GM23338 (cell line): ENCODE measurements around the gene BCAS3.

Experiments
- CREB1 ChIP-seq: fragments of 250-450 bp; sonication (Bioruptor Pico); IDR thresholded peaks from 2 replicates; pipeline ENCODE4 v1.5.0; 2020; ENCODE audit warnings: low read depth, mild to moderate bottlenecking, moderate library complexity
- EZH2 ChIP-seq: fragments of 200-600 bp; sonication (generic); IDR thresholded peaks from one replicate; pipeline ENCODE4 v1.8.0; 2017; ENCODE audit warnings: antibody characterized with exemption, mild to moderate bottlenecking, low read depth; ENCODE audit not compliant: unreplicated experiment
- EZH2phosphoT487 ChIP-seq: fragments of 200-600 bp; sonication (generic); IDR thresholded peaks from one replicate; pipeline ENCODE4 v1.8.1; 2018; ENCODE audit warnings: antibody characterized with exemption; ENCODE audit not compliant: unreplicated experiment
- JUNB ChIP-seq: IDR thresholded peaks from one replicate; pipeline ENCODE4 v1.6.1; 2016; ENCODE audit warnings: antibody characterized with exemption; ENCODE audit not compliant: unreplicated experiment
- NANOG ChIP-seq: IDR thresholded peaks from 2 replicates; pipeline ENCODE4 v1.6.1; 2016; ENCODE audit warnings: antibody characterized with exemption, borderline replicate concordance
- POLR2AphosphoS5 ChIP-seq: IDR thresholded peaks from 2 replicates; pipeline ENCODE4 v1.6.1; 2016; ENCODE audit warnings: antibody characterized with exemption, low read depth
- STAT1 ChIP-seq: IDR thresholded peaks from one replicate; pipeline ENCODE4 v1.6.1; 2016; ENCODE audit warnings: antibody characterized with exemption; ENCODE audit not compliant: unreplicated experiment
- ZNF114 ChIP-seq: fragments of 250-450 bp; sonication (Bioruptor Pico); IDR thresholded peaks from 2 replicates; pipeline ENCODE4 v1.5.0; 2020; ENCODE audit warnings: mild to moderate bottlenecking, moderate library complexity
- ZNF331 ChIP-seq: fragments of 250-450 bp; sonication (Bioruptor Pico); IDR thresholded peaks from 2 replicates; pipeline ENCODE4 v1.5.0; 2020; ENCODE audit warnings: low read depth, mild to moderate bottlenecking, moderate library complexity
- TF ChIP-seq, protein P1 (sequence below), 2 experiments: fragments of 200-600 bp in 1 of 2; sonication (generic) in 1 of 2; conservative IDR thresholded peaks; 2 replicates each; pipeline versions ENCODE4 v1.5.1 to v1.6.1; 2016 to 2017; ENCODE audit warnings: antibody characterized with exemption in 2 of 2, low read depth in 2 of 2, mild to moderate bottlenecking in 2 of 2, moderate library complexity in 1 of 2
- TF ChIP-seq, protein P2 (sequence below): IDR thresholded peaks from one replicate; pipeline ENCODE4 v1.6.1; 2018; ENCODE audit warnings: antibody characterized with exemption; ENCODE audit not compliant: unreplicated experiment
- TF ChIP-seq, protein P3 (sequence below): IDR thresholded peaks from 2 replicates; pipeline ENCODE4 v1.6.1; 2016; ENCODE audit warnings: antibody characterized with exemption

- TF ChIP-seq, protein P1, sequence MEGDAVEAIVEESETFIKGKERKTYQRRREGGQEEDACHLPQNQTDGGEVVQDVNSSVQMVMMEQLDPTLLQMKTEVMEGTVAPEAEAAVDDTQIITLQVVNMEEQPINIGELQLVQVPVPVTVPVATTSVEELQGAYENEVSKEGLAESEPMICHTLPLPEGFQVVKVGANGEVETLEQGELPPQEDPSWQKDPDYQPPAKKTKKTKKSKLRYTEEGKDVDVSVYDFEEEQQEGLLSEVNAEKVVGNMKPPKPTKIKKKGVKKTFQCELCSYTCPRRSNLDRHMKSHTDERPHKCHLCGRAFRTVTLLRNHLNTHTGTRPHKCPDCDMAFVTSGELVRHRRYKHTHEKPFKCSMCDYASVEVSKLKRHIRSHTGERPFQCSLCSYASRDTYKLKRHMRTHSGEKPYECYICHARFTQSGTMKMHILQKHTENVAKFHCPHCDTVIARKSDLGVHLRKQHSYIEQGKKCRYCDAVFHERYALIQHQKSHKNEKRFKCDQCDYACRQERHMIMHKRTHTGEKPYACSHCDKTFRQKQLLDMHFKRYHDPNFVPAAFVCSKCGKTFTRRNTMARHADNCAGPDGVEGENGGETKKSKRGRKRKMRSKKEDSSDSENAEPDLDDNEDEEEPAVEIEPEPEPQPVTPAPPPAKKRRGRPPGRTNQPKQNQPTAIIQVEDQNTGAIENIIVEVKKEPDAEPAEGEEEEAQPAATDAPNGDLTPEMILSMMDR (conservative IDR thresholded peaks at IDR 0.05; ENCODE audit: low read depth in 2 of 2) = no peak
- no peak for TF ChIP-seq POLR2AphosphoS5
- TF ChIP-seq CREB1 (CRISPR knock-in tag) = no peak
- no peak for TF ChIP-seq EZH2phosphoT487
- TF ChIP-seq EZH2 = no peak
- TF ChIP-seq JUNB = no peak
- TF ChIP-seq, protein P2, sequence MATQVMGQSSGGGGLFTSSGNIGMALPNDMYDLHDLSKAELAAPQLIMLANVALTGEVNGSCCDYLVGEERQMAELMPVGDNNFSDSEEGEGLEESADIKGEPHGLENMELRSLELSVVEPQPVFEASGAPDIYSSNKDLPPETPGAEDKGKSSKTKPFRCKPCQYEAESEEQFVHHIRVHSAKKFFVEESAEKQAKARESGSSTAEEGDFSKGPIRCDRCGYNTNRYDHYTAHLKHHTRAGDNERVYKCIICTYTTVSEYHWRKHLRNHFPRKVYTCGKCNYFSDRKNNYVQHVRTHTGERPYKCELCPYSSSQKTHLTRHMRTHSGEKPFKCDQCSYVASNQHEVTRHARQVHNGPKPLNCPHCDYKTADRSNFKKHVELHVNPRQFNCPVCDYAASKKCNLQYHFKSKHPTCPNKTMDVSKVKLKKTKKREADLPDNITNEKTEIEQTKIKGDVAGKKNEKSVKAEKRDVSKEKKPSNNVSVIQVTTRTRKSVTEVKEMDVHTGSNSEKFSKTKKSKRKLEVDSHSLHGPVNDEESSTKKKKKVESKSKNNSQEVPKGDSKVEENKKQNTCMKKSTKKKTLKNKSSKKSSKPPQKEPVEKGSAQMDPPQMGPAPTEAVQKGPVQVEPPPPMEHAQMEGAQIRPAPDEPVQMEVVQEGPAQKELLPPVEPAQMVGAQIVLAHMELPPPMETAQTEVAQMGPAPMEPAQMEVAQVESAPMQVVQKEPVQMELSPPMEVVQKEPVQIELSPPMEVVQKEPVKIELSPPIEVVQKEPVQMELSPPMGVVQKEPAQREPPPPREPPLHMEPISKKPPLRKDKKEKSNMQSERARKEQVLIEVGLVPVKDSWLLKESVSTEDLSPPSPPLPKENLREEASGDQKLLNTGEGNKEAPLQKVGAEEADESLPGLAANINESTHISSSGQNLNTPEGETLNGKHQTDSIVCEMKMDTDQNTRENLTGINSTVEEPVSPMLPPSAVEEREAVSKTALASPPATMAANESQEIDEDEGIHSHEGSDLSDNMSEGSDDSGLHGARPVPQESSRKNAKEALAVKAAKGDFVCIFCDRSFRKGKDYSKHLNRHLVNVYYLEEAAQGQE = no peak
- no peak for TF ChIP-seq NANOG
- no peak for TF ChIP-seq ZNF331 (CRISPR knock-in tag)
- TF ChIP-seq ZNF114 (CRISPR knock-in tag) = no peak
- TF ChIP-seq, protein P3, sequence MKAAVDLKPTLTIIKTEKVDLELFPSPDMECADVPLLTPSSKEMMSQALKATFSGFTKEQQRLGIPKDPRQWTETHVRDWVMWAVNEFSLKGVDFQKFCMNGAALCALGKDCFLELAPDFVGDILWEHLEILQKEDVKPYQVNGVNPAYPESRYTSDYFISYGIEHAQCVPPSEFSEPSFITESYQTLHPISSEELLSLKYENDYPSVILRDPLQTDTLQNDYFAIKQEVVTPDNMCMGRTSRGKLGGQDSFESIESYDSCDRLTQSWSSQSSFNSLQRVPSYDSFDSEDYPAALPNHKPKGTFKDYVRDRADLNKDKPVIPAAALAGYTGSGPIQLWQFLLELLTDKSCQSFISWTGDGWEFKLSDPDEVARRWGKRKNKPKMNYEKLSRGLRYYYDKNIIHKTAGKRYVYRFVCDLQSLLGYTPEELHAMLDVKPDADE = no peak
- no peak for TF ChIP-seq STAT1
Measured at GRCh38 chr17:61200339-61200715, 522.7 kb downstream of the BCAS3 start.
